Kasumi-1 (cell line): ENCODE data around the gene CYBA.

ENCODE experiments used
- DNase-seq, 2 experiments: peaks; one replicate each; lab custom pipeline; 2025; lab: John Stamatoyannopoulos, UW

The CYBA gene

GRCh38 chr16:88593910-88594309 lies 56.9 kb downstream of the CYBA start:
- no peak for DNase-seq

GRCh38 chr16:88593489-88593888 lies 57.4 kb downstream of the CYBA start:
- no peak for DNase-seq
